HG03064 (cell line): ENCODE results near the gene UPF3B.
A peak's percentile ranks its signal among the peaks of the same experiment; 100 is the strongest.
"Not testable (repeated sequence)": the region's sequence is repeated elsewhere in the genome, so short reads cannot be mapped to it uniquely, and the experiment has no call there.

Experiments
- ATAC-seq: cut with Tn5 transposase; IDR thresholded peaks from one replicate; pipeline ENCODE4 v1.9.1; 2021; ENCODE audit warnings: low read depth; ENCODE audit not compliant: unreplicated experiment

UPF3B gene, protein sequence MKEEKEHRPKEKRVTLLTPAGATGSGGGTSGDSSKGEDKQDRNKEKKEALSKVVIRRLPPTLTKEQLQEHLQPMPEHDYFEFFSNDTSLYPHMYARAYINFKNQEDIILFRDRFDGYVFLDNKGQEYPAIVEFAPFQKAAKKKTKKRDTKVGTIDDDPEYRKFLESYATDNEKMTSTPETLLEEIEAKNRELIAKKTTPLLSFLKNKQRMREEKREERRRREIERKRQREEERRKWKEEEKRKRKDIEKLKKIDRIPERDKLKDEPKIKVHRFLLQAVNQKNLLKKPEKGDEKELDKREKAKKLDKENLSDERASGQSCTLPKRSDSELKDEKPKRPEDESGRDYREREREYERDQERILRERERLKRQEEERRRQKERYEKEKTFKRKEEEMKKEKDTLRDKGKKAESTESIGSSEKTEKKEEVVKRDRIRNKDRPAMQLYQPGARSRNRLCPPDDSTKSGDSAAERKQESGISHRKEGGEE

DNA sequence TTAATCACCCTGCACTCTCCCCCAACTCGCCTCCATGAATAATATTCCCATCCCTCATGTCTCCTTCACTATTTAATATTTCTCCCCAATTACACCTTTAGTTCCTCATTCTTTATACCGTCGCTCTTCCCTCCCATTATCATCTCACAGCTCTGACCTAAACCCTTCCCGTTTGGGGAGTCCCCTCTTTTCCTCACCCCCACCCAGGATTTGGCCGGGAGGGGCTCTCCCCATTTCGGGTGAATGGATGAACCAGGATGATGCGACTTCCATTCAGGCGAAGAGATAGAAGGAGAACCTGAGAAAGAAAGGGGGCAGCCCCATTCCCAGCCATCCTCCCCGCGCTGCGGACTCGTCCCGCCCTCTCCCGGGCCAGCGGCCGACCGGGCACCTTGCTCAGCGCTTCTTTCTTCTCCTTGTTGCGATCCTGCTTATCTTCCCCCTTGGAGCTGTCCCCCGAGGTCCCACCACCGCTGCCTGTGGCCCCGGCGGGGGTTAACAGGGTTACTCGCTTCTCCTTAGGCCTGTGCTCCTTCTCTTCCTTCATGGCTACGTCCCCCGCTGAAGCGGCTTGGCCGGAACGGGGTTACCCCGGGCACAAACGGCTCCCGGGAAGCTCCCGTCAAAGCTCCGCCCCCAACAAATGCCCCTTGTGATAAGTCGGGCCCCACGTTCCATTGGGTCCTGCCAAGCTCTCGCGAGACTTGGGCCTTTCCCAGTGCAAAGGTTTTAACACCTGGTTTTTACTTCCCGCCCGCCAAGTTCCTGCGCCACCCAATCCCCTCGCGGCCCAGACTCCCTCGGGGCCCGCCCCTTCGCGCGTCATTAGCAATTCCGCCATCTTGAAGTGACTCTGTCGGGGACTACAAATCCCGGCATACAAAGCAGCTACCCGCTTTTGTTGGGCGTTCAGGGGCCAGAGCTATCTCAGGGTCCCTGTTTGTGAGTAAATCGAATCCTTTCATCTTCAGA, at the start of gene UPF3B:
Gene UPF3B, minus strand, starts transcription at position 582 of the 972 bp plus-strand sequence. Its CDS starts 35 bp downstream, at position 547.
- ATAC-seq, result peak; percentile 96

DNA sequence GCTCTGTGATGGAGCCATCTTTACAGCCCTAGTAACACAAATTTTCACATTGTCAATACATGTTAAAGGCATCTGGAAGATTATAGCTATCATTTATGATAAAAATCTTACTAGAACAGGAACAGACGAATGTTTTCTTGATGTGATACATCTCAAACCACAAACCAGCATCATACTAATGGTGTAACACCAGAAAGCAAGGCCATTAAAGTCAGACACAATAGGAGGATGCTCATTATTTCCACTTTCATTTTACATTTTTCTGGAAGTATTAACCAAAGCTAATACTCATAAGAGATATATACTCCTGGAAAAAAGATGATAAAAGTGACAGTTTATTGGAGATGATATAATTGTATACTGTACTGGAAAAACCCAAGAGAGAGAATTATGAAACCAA, 48.2 kb upstream of the UPF3B start:
- ATAC-seq, result no peak

DNA sequence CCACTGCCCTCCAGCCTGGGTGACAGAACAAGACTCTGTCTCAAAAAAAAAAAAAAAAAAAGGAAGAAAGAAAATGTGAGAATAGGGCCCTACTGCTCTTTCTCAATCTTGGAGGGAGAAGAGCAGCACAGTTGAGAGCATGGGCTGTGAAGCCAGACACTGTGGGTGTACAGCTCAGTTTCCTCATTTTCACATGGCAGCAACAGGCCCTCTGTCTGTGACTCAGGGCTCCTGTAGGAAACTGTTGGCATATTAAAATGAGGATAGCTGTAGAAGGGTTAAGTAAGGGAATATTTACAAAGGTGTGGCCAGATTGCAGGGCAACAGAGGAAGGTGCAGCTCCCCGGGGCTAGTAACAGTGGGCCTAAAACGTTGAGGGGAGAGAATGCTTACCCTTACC, 46.4 kb upstream of the UPF3B start:
- no peak for ATAC-seq

- no peak for ATAC-seq
These were observed 43.1 kb upstream of the UPF3B start, which contains the start of gene AKAP14 for GRCh38 chrX:119895843-119896326. TSS of gene AKAP14 (plus strand) at chrX:119895893. CDS start at chrX:119903224, 7,331 bp downstream.

GRCh38 chrX:119891961-119892692, 39.4 kb upstream of the UPF3B start:
- not testable (repeated sequence) for ATAC-seq

GRCh38 chrX:119890626-119891025, 37.9 kb upstream of the UPF3B start:
- not testable (repeated sequence) for ATAC-seq

DNA sequence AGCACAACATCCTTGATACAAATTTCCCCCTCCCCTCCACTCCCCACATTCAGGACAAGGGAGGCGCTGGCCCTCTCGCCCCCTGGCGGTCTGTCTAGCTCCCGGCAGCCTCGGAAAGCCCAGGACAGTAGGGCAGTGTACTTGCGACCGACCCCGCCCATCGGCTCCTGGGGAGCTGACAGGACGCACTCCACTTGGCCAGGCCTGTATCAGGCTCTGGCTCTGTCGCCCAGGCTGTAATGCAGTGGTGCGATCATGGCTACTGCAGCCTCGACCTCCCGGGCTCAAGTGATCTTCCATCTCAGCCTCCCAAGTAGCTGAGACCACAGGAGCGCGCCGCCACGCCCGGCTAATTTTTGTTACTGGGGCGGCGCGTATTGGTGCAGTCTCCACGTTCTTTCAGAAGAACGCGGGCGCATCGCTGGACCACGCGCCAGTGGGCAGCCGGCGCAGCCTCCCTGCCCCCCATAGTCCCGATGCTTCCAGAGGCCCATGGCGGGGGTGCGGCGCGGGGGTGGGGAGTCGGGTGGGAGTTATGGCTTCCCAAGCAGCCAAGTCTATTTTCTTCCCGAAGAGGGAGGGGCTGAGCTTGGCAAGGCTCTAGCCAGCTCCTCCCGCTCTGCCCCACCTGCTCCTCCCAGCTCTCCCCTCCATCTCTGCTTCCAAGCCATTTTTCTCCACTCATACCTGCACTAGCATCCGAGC, 35.1 kb upstream of the UPF3B start:
- no peak for ATAC-seq

DNA sequence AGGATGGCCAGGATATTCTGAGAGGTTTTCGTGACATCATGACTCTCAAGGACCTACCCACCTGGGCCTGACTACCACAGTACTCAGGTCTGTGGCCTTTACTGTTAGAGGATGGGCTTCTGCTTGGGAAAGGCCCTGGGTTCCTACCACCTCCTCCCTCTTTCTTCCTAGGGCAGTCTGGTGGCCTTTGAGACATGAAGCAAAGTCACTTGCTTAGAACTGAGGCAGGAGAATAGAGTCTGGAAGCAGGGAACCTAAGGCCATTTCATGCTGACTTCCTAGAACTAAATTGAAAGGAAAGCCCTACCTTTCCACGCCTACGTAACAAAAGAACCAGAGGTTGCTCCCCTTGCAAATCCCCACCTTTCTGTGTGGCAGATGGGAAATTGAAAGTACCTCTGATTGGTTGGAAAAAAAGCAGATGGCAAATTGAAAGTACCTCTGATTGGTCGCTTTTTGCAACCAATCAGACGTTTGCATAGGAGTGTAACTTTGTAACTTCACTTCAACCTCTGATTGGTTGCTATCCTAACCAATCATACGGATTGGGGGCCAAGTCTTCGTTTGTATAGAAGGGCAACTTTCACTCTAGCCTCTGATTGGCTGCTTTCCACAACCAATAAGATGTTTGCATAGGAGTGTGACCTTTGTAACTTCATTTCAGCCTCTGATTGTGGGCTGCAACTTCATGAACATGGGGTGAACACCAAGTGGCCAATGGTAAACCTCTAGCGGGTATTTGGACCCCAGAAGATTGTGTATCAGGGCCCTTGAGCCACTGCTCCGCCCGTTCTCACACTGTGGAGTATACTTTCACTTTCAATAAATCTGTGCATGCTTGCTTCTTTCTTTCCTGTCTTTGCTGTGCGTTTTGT, 33.0 kb upstream of the UPF3B start:
- no peak for ATAC-seq

DNA sequence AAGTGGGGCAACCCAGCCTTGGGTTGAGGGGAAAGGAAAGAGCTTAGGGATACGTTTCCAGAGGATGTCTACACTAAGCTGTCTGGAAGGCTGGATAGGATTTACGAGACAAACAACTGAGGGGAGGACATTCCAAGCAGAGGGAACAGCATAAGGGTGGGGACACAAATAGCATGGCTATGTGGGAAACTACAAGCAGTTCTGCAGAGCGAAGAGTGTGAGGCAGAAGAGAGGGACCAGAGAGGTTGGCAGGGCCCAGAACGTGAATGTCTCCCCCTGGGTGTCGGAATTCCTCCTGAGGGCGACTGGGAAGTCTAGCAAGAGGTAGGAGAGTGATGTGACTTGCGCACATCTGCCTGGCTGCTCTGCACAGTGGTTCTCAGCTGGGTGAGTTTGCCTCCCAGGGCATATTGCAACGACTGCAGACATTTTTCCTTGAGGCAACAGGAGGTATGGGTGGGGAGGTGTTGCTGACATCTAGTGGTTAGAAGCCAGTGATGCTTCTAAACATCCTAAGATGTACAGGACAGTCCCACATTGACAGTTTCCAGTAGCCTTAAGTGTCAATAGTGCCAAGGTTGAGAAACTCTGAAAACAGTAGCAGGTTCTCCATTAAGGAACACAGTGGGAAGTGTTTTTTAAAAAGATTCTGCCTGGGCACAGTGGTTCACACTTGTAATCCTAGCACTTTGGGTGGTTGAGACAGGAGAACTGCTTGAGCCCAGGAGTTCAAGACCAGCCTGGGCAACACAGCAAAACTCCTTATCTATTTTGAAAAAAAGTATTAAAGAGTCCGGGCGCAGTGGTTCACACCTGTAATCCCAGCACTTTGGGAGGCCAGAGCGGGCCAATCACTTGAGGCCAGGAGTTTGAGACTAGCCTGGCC, 28.0 kb upstream of the UPF3B start:
- ATAC-seq, result peak; percentile 73

DNA sequence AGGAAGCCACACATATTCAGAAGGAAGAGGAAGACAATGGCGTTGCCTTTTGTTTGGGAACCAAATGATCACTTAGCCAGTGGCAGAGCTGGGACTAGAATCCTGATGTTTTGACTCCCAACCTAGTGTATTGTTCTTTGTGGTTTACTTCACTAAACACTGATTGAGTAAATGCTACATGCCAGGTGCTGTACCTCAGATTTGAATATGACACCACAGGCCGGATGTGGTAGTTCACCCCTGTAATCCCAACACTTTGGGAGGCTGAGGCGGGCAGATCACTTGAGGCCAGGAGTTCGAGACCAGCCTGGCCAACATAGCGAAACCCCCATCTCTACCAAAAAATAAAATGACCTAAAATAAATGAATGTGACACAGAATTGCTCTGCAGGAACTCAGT, 27.3 kb upstream of the UPF3B start:
- ATAC-seq, result no peak

- ATAC-seq, result no peak
These were observed 26.0 kb upstream of the UPF3B start for GRCh38 chrX:119878740-119879139.

GRCh38 chrX:119871599-119872395, 19.0 kb upstream of the UPF3B start, which contains the start of the genes NDUFA1 and RNF113A:
TSS of gene NDUFA1 (plus strand) at chrX:119871832. CDS start at chrX:119871912, 80 bp downstream.
TSS of gene RNF113A (minus strand) at chrX:119871733. CDS start at chrX:119871613, 120 bp downstream.
- peak; percentile 86 for ATAC-seq

GRCh38 chrX:119871245-119871598, 18.5 kb upstream of the UPF3B start:
- peak; percentile 39 for ATAC-seq

DNA sequence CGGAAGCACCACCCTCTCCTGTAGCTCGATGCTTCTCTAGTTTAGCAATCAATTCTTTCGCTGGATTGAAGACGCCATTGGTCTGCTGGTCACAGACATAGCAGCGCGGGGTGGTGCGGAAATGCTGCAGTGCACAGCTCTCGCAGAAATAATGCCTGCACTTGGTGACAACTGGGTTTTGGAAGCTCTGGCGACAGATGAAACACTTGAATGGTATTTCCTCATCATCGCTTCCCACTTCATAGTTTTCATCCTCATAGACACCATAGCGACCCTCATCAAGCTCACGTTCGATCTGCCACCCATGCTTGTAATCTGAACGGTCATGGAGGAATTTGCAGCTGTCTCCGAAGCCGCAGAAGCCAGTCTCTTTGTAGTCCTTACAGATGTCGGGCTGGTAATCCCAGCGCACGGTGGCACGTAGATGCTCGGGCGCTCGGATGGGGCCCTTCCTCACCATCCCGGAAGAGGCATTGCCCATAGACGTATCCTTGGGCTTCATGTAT, 17.9 kb upstream of the UPF3B start:
- peak; percentile 12 for ATAC-seq

GRCh38 chrX:119853444-119853843, 681 bp upstream of the UPF3B start:
- ATAC-seq, result no peak

DNA sequence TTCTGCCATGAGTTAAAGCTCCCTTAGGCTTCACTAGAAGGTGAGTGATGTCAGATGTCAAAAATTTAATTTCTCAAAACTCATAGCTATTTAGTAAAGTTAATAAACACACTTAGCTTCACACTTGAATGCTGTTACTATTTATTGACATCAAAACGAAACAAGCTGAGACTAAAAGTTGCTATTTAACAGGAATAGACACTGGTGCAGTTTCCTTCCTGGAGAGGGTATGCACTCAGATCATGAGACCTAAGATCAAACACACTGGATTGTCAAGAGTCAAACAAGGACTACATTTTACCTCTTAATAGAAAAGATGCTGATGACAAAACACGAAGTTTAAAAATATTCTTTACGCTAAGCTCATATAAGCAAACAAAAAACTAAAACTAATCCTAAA, 18.9 kb downstream of the UPF3B start:
- no peak for ATAC-seq

DNA sequence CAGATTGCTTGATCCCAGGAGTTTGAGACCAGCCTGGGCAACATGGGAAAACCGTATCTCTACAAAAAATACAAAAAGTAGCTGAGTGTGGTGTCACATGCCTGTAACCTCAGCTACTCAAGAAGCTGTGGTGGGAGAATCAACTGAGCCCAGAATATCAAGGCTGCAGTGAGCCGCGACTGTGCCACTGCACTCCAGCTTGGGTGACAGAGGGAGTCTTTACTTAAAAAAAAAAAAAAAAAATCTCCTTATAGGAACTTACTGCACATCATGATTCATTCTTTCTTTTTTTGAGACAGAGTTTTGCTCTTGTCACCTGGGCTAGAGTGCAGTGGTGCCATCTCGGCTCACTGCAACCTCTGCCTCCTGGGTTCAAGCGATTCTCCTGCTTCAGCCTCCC, 24.3 kb downstream of the UPF3B start:
- ATAC-seq, result no peak
